Germinal center (tissue), 1 donor: ENCODE data around the gene EDARADD.
"Not testable (repeated sequence)": the region's sequence is repeated elsewhere in the genome, so short reads cannot be mapped to it uniquely, and the experiment has no call there.

Experiments used
- DNase-seq: peaks from one replicate; pipeline ENCODE4 v3.0.0; 2012; ENCODE audit warnings: mixed read lengths, low spot score

Gene EDARADD

DNA sequence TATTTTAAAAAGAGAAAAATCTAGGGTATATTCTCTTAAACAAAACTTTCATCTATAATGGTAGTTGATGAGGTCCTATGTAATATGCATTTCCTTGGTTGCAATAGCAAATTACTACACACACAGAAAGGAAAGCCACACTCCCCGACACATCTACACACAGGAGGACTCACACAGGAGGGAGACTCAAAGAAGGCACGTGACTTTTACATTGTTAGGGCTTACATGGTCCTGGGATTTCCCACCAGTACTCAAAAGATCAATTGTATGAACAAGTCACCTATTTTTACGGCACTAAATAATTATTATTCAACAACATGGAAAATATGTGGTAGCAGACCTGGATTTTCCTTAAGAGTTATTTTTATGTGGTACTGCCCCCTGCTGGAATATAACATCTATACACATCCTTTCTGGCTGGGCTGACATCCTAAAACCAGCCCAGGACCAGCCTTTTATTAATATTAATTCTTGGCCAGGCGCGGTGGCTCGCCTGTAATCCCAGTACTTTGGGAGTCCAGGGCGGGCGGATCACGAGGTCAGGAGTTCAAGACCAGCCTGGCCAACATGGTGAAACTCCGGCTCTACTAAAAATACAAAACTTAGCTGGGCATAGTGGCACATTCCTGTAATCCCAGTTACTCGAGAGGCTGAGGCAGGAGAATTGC, 95.8 kb downstream of the EDARADD start:
- DNase-seq, result peak; percentile 40

- no peak for DNase-seq
These were observed 97.5 kb downstream of the EDARADD start for GRCh38 chr1:236491469-236492136.

- DNase-seq, result no peak
These were observed 98.3 kb downstream of the EDARADD start for GRCh38 chr1:236492378-236492777.

DNA sequence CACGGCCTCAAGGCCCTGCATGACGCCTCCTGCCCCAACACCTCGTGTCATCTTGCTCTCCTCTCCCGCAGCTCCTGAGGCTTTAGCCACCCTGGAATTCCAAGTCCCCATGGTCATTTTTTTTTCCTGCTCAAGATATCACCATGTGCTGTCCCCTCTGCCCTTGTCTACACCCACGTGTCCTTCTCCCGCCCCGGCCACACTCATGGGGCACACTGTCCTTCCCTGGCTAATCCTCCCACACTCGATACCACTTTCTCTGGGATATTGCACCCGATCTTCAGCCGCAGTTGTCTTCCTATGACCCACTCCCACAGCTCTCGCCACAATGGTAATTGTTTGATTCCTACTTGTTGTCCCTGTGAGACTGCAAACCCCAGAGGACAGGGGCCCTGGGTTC, 100.0 kb downstream of the EDARADD start:
- no peak for DNase-seq

- no peak for DNase-seq
These were observed 100.7 kb downstream of the EDARADD start for GRCh38 chr1:236494586-236495466.

GRCh38 chr1:236495467-236496112, 101.5 kb downstream of the EDARADD start:
- DNase-seq, result no peak

DNA sequence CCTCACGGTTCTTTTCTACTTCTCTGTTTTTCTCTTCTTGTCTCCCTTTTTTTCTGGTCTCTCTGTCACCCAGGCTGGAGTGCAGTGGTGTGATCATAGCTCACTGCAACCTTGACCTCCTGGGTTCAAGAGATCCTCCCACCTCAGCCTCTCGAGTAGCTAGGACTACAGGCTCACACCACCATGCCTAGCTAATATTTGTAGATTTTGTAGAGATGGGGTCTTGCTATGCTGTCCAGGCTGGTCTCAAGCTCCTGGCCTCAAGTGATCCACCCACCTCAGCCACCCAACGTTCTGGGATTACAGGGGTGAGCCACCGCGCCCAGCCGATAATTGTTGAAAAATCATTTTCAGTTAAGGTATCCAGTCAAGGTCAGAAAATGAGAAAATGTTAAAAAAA, 103.8 kb downstream of the EDARADD start:
- DNase-seq, result no peak

GRCh38 chr1:236501093-236501492, 107.0 kb downstream of the EDARADD start:
- no peak for DNase-seq

DNA sequence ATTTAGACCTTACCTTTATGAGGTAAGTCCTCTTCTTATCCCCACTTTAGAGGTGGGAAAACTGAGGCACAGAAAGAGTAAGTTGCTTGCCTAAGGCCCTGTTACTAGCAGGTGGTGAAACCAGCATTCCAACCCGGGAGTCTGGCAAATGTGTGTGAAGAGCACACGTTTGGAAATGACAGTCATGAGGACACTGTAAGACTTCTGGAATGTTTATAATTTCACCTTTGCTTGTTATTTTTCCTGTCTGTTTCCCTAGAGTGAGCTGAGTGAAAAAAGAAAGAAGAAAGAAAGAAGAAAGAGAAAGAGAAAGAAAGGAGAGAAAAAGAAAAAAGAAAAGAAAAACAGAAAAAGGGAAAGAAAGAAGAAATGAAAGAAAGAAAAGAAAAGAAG, 108.5 kb downstream of the EDARADD start:
- no peak for DNase-seq

DNA sequence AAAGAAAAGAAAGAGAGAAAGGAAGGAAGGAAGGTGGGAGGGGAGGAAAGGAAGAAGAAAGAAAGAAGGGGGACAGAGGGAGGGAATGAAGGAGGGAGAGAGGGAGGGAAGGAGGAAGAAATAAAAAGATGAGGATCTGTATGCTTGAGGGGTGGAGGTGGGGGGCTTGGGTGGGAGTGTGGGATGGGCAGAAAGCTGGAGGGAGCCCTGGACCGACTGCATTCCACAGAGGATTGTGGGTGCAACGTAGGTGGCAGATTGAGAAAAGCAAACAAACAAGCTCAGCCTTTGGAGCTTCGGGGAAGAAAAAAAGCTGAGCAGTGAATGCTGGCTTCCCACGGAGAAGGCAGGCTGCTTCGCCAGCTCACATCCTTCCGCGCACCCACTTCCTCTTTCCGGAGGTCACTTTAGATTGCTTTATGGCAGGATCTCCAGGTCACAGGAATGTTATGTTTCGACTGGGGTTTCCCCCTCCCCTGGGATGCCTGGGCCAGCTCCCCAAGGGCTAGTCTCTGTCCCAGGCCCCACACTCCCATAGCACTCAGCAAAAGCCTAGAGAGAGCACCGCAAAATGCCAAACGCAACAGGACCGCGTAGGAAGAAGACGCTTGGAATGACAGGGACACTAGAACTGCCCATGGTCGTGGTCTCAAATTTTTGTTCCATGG, 109.0 kb downstream of the EDARADD start:
- DNase-seq, result peak; percentile 24

- not testable (repeated sequence) for DNase-seq
These were observed 110.3 kb downstream of the EDARADD start for GRCh38 chr1:236504338-236504737.

DNA sequence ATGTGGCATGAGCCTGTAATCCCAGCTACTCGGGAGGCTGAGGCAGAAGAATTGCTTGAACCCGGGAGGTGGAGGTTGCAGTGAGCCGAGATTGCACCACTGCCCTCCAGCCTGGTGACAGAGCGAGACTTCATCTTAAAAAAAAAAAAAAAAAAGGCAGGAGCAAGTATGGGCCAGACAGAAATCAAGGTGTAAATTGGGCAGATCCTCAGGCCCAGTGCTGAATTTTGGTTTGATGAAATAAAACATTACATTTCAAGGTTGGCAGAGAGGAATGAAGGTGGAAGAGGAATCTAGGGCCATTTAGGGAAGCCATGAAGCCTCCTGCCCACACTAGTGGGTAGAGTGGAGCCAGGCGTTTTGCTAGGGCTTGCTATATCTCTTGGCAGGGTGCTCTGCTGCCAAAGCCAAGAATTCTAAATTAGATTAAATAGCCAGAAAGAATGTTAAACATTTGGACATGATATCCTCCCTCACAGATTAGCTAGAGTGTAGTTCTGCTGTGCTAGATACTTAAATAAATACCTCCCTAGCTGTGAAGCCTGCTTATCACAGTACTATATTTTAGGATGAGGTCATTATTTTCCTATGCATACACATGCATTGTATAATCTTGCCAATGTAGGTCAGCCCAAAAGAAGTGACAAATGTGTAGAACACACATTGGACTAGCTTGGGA, 113.1 kb downstream of the EDARADD start:
- no peak for DNase-seq

- DNase-seq, result no peak
These were observed 114.5 kb downstream of the EDARADD start for GRCh38 chr1:236508593-236509027.

DNA sequence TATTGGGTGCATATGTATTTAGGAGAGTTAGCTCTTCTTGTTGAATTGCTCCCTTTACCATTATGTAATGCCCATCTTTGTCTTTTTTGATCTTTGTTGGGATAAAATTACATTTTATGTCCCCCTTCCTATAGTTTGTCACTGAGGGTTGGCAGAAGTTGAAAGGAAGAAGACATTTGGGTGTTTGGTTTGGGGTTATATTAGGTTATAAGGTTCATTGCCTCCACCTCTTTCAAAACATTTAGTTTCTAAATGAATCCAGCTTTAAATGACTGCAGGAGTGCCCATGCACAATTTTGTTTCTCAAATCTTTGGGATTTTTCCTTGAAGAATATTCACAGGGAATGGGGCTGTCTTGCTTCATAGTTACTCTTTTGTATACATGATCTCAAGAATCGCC, 115.1 kb downstream of the EDARADD start:
- DNase-seq, result no peak

DNA sequence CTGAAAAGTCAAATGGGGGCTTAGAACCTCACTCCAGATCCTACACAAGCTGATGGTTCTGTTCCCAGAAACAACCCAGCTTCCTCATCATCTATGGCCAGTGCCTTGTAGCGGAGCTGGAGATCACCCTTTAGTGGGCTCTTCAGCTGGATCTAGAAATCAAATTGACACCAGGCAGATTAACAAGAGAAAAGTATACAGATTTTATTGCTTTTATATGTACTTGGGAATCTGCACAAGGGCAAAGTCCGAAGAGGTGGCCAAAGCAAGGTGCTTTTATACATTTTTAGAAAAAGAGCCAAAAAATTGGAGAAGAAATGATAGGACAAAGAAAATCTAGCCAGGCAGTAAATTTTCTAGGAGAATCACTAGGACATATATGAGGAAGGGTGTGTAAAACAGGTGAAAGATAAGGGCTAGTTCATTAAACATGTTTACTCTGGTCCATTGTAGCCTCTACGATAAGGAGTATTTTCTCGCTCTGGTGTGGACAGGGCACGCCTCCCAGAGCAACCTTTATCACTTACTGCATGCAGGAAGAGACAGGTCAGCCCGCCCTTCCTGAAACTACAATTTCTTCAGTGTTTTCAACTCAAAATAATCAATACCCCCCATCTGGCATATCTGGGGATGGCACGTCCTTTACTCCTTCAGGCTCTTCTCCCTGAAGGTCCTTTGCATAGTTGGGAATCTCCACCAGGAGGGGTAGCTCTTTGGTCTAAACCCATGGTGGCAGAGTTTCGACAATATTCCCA, 115.7 kb downstream of the EDARADD start:
- no peak for DNase-seq

DNA sequence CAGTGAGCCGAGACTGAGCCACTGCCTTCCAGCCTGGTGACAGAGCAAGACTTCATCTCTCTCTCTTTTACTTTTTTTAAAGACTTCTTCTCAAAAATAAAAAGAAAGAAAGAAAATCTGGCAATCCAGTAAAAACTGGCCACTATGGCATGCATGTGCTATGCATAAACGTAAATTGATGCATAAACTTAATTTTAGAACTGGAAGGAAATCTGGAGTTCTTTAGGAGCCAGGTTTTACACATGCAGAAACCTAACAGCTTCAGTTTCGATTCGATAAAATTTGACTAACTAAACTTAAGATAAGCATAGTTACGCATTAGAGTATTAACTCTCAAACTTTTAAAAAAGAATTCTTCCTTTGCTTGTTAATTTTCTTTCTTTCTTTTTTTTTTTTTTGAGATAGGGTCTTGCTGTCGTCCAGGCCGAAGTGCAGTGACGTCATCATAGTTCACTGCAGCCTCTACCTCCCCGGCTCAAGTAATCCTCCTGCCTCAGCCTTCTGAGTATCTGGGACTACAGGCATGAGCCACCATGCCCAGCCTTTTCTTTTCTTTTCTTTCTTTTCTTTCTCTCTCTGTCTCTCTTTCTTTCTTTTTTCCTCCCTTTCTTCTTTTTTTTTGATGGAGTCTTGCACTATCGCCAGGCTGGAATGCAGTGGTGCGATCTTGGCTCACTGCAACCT, 117.8 kb downstream of the EDARADD start:
- DNase-seq, result no peak

DNA sequence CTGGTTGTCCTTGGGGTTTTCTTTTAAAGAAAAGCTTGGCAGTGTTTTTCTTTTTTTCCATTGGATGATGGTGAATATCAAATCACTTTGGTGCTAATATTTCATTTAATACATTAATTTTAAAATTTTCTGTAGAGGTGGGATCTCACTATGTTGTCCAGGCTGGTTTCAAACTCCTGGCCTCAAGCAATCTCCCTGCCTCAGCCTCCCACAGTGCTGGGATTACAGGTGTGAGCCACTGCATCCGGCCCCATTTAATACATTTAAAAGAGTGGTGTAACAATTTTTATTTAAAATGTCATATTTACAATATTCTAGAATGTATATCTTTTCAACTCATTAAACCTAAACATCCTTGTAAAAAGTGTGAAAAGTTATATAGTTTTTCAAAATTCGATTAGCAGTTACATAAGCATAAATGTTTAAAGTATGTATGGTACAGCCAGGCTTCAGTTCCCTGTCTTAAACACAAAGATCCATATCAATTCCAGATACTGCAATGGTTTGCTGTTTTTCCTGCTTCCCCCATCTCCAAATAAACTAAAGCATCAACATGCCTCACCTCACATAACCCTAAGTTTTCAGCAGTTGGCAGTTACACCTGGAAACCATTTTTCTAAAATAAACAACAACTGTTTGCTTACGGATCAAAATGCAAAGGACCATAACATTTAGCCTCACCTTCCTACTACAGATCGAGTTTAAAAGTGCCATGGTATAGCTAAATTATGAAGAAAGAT, 120.8 kb downstream of the EDARADD start:
- DNase-seq, result no peak

DNA sequence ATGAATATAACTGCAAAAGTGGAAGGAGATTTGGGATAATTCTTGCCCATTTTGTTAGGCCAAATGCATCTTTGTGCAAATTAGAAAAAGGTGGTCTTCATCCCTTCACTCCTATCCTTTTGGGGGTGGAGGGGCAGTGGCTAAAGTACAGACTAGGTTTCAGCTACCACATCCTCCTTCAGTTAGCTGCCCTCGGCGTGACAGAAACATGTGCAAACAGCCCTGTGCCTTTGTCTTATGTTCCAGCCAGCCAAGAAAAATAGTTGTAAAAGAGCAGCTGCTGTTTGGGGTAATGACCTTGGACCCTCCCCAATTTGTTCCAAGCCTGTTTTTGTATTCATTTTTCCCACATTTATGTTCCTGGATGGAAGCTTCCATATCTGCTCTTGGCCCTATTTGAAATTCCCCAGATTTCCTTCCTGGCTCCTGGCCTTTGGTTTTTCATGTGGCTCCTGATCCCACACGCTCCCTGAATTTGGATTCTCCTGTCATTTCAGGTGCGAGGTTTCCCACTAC, 121.4 kb downstream of the EDARADD start:
- no peak for DNase-seq
